ENCODE data around the gene RAB40C.

- TF ChIP-seq POLR2AphosphoS5 (IDR thresholded peaks at IDR 0.05; ENCODE audit: low read depth, low read length) = no peak
- no peak for TF ChIP-seq TAF1 (IDR thresholded peaks at IDR 0.05; ENCODE audit: borderline replicate concordance, low read depth, low read length)
These were observed 7.7 kb upstream of the RAB40C start for GRCh38 chr16:582218-582613.
